OCI-LY3 (cell line): ENCODE results near the gene HAGHL.

Experiments
- EZH2phosphoT487 ChIP-seq: fragments of 200-600 bp; shearing (Covaris generic); IDR thresholded peaks from 2 replicates; pipeline ENCODE4 v1.6.1; 2018; ENCODE audit warnings: antibody characterized with exemption, mixed run types, low read depth
- TF ChIP-seq, protein P1 (sequence below): fragments of 200-600, 300-600 bp; sonication (generic); IDR thresholded peaks from 2 replicates; pipeline ENCODE4 v1.5.1; 2014; ENCODE audit warnings: antibody characterized with exemption, low read length, low read depth

GRCh38 chr16:734208-734980 lies 7.5 kb downstream of the HAGHL start:
- TF ChIP-seq, protein P1, sequence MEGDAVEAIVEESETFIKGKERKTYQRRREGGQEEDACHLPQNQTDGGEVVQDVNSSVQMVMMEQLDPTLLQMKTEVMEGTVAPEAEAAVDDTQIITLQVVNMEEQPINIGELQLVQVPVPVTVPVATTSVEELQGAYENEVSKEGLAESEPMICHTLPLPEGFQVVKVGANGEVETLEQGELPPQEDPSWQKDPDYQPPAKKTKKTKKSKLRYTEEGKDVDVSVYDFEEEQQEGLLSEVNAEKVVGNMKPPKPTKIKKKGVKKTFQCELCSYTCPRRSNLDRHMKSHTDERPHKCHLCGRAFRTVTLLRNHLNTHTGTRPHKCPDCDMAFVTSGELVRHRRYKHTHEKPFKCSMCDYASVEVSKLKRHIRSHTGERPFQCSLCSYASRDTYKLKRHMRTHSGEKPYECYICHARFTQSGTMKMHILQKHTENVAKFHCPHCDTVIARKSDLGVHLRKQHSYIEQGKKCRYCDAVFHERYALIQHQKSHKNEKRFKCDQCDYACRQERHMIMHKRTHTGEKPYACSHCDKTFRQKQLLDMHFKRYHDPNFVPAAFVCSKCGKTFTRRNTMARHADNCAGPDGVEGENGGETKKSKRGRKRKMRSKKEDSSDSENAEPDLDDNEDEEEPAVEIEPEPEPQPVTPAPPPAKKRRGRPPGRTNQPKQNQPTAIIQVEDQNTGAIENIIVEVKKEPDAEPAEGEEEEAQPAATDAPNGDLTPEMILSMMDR, result no peak
- TF ChIP-seq EZH2phosphoT487, result no peak
